Mesenchymal stem cell (in vitro differentiated cells and primary cell): ENCODE results near the gene ANO4.

Source experiments
- DNase-seq: peaks from one replicate; pipeline ENCODE4 v3.0.0-alpha.2; 2013
- H2AFZ ChIP-seq: one replicate; pipeline ENCODE4 v1.6.1; 2013; ENCODE audit warnings: low read depth, mild to moderate bottlenecking, control low read depth, inconsistent platforms, low read length, moderate library complexity
- H2AK5ac ChIP-seq: 2 replicates; pipeline ENCODE4 v1.6.1; 2013; ENCODE audit warnings: low read length, moderate library complexity, mild to moderate bottlenecking, inconsistent platforms; ENCODE audit not compliant: severe bottlenecking
- H2BK120ac ChIP-seq: one replicate; pipeline ENCODE4 v1.6.1; 2013; ENCODE audit warnings: low read depth, mild to moderate bottlenecking, inconsistent platforms, low read length, moderate library complexity
- H2BK12ac ChIP-seq, 2 experiments: one replicate each; pipeline ENCODE4 v1.6.1; 2013; ENCODE audit warnings: inconsistent platforms in 2 of 2, low read length in 2 of 2, mild to moderate bottlenecking in 2 of 2, moderate library complexity in 2 of 2, control low read depth in 1 of 2
- H2BK15ac ChIP-seq: one replicate; pipeline ENCODE4 v1.6.1; 2013; ENCODE audit warnings: mild to moderate bottlenecking, low read depth, inconsistent platforms; ENCODE audit not compliant: poor library complexity, severe bottlenecking
- H2BK5ac ChIP-seq: 2 replicates; pipeline ENCODE4 v1.6.1; 2013; ENCODE audit warnings: low read depth, mild to moderate bottlenecking, low read length, control low read depth, inconsistent platforms; ENCODE audit not compliant: poor library complexity, severe bottlenecking
- H3K14ac ChIP-seq, 2 experiments: one replicate each; pipeline ENCODE4 v1.6.1; 2013; ENCODE audit warnings: inconsistent platforms in 2 of 2, low read length in 2 of 2, control low read depth in 1 of 2, mild to moderate bottlenecking in 1 of 2, moderate library complexity in 1 of 2
- H3K18ac ChIP-seq, 2 experiments: one replicate each; pipeline ENCODE4 v1.6.1; 2013; ENCODE audit warnings: inconsistent platforms in 2 of 2, low read length in 2 of 2, control low read depth in 1 of 2, low read depth in 1 of 2, mild to moderate bottlenecking in 1 of 2
- H3K23ac ChIP-seq, 2 experiments: one replicate each; pipeline ENCODE4 v1.6.1; 2013; ENCODE audit warnings: inconsistent platforms in 2 of 2, low read length in 2 of 2, mild to moderate bottlenecking in 2 of 2, moderate library complexity in 2 of 2, control low read depth in 1 of 2
- H3K27ac ChIP-seq: 2 replicates; pipeline ENCODE4 v1.5.1; 2013; ENCODE audit warnings: mild to moderate bottlenecking, moderate library complexity, low read length, control low read depth, inconsistent platforms; ENCODE audit not compliant: poor library complexity, severe bottlenecking
- H3K27me3 ChIP-seq, 2 experiments: 2 replicates each; pipeline versions ENCODE4 v1.6.1 to v1.7.0; 2013; ENCODE audit warnings: low read length in 2 of 2, mild to moderate bottlenecking in 2 of 2, moderate library complexity in 2 of 2, control low read depth in 1 of 2, inconsistent platforms in 1 of 2; ENCODE audit not compliant: control insufficient read depth in 1 of 2, insufficient read depth in 1 of 2
- H3K36me3 ChIP-seq, 2 experiments: 2 replicates each; pipeline versions ENCODE4 v1.6.1 to v1.7.0; 2013; ENCODE audit warnings: low read length in 2 of 2, control low read depth in 1 of 2, inconsistent platforms in 1 of 2, low read depth in 1 of 2, mild to moderate bottlenecking in 1 of 2; ENCODE audit not compliant: insufficient read depth in 2 of 2, control insufficient read depth in 1 of 2
- H3K4ac ChIP-seq, 2 experiments: one replicate each; pipeline ENCODE4 v1.6.1; 2013; ENCODE audit warnings: inconsistent platforms in 2 of 2, low read length in 2 of 2, mild to moderate bottlenecking in 2 of 2, moderate library complexity in 2 of 2, control low read depth in 1 of 2, low read depth in 1 of 2
- H3K4me1 ChIP-seq: 2 replicates; pipeline ENCODE4 v1.6.1; 2013; ENCODE audit warnings: low read depth, low read length, control low read depth; ENCODE audit not compliant: control insufficient read depth, insufficient read depth
- H3K4me2 ChIP-seq: 2 replicates; pipeline ENCODE4 v1.6.1; 2013; ENCODE audit warnings: low read length, mild to moderate bottlenecking, inconsistent platforms; ENCODE audit not compliant: poor library complexity, severe bottlenecking
- H3K4me3 ChIP-seq, 2 experiments: 2 replicates each; pipeline versions ENCODE4 v1.5.1 to v1.7.0; 2013; ENCODE audit warnings: low read length in 2 of 2, mild to moderate bottlenecking in 2 of 2, control low read depth in 1 of 2, low read depth in 1 of 2; ENCODE audit not compliant: insufficient read depth in 1 of 2
- H3K79me1 ChIP-seq: replicated peaks from 2 replicates; pipeline ENCODE4 v1.6.1; 2013; ENCODE audit warnings: mild to moderate bottlenecking, control low read depth, low read length, inconsistent platforms; ENCODE audit not compliant: poor library complexity, severe bottlenecking
- H3K9ac ChIP-seq: 2 replicates; pipeline ENCODE4 v1.7.0; 2013; ENCODE audit warnings: mild to moderate bottlenecking, low read length, moderate library complexity
- H3K9me3 ChIP-seq: 2 replicates; pipeline ENCODE4 v1.7.0; 2013; ENCODE audit warnings: mild to moderate bottlenecking, low read length; ENCODE audit not compliant: control insufficient read depth
- H4K8ac ChIP-seq: one replicate; pipeline ENCODE4 v1.6.1; 2013; ENCODE audit warnings: inconsistent platforms, mild to moderate bottlenecking, low read length, moderate library complexity
- H4K91ac ChIP-seq: one replicate; pipeline ENCODE4 v1.6.1; 2013; ENCODE audit warnings: mild to moderate bottlenecking, low read length, inconsistent platforms
- WGBS: methylation state at CpG from one replicate; pipeline ENCODE4 v1.1.7; 2013; ENCODE audit warnings: mixed read lengths; 5-methylcytosine and 5-hydroxymethylcytosine counted together

ANO4 gene

DNA sequence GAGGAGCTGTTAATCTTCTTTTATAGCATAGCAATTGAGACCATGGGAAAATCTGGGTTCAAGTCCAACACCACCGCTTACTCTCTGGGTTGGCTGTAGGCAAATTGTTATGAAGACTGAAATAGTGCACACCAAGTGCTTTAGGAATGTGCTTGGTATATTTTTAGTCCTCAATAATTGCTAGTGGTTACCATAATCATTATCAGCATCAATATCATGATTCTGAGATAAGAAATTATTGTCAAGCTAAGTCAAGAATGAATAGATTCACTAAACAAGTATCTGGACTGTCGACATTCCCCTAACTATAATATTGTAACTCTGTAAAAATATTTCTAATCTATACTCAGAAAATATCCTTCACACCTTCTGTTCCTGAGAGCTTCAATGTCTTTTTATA, 48.5 kb downstream of the ANO4 start:
- 97% methylated on average over 2 of the region's 2 CpGs for WGBS

DNA sequence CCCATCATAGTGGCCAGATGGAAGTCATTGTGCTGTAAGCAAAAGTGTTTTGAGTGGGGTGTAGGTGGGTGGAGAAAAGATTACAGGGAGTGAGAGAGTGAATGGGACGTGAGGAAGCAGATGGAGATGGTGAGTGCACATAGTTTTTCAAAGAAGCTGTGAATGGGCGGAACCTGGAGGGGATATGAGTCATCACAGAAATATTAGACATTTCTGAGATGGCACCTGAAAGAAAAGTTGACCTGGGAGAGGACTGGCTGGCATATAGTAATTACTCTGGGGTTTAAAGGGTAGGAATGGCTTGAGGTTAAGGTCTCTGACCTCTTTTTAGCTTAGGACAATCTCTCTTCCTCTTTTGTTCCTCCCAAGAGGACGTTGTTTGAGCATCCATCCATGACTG, 50.5 kb downstream of the ANO4 start:
- Histone ChIP-seq H2BK12ac (no peak overlapping the region), H2AK5ac (no peak overlapping the region)
- 27% methylated on average over 2 of the region's 3 CpGs for WGBS

More for the DNA sequence above, 48.5 kb downstream of the ANO4 start:
- Histone ChIP-seq H3K18ac (no peak overlapping the region), H3K23ac (no peak overlapping the region), H3K4me3 (no peak overlapping the region), H2BK5ac (no peak overlapping the region), H3K9me3 (no peaks in the 10 kb centered on the region), H3K79me1 (no peaks in the 10 kb centered on the region), H3K9ac (no peak overlapping the region), H2AK5ac (no peak overlapping the region), H2BK120ac (no peak overlapping the region), H3K4me1 (peaks cover 1% of the 10 kb centered on the region), H3K36me3 (no peaks in the 10 kb centered on the region), H3K27ac (no peak overlapping the region), H4K91ac (no peak overlapping the region), H2BK12ac (no peak overlapping the region), H3K4me2 (no peak overlapping the region), H4K8ac (no peak overlapping the region), H3K4ac (no peak overlapping the region), H2AFZ (no peak overlapping the region), H2BK15ac (no peak overlapping the region), H3K27me3 (no peaks in the 10 kb centered on the region), H3K14ac (no peak overlapping the region)
- DNase-seq: no peak

GRCh38 chr12:100851637-100852036, 57.1 kb downstream of the ANO4 start:
- no peak overlapping the region for H3K4ac ChIP-seq
- no peak overlapping the region for H2BK120ac ChIP-seq
- H4K91ac ChIP-seq: no peak overlapping the region
- no peak overlapping the region for H4K8ac ChIP-seq
- no peak overlapping the region for H3K14ac ChIP-seq
- no peak overlapping the region for H3K9ac ChIP-seq
- no peak overlapping the region for H2BK15ac ChIP-seq
- H3K27me3 ChIP-seq: peaks cover 0 to 7% of the 10 kb centered on the region in 2 experiments
- H3K27ac ChIP-seq: no peak overlapping the region
- no peak overlapping the region for H2BK12ac ChIP-seq
- H3K36me3 ChIP-seq: no peaks in the 10 kb centered on the region
- no peak overlapping the region for H2AK5ac ChIP-seq
- H3K18ac ChIP-seq: no peak overlapping the region
- H3K4me2 ChIP-seq: no peak overlapping the region
- H3K79me1 ChIP-seq: no peaks in the 10 kb centered on the region
- DNase-seq: no peak
- no peaks in the 10 kb centered on the region for H3K9me3 ChIP-seq
- H2BK5ac ChIP-seq: no peak overlapping the region
- H2AFZ ChIP-seq: no peak overlapping the region
- H3K23ac ChIP-seq: no peak overlapping the region
- H3K4me3 ChIP-seq: no peak overlapping the region
- H3K4me1 ChIP-seq: no peaks in the 10 kb centered on the region
- 53% methylated on average over 3 of the region's 3 CpGs for WGBS

More for the DNA sequence above, 50.5 kb downstream of the ANO4 start:
- Histone ChIP-seq H3K27ac (no peak overlapping the region), H3K23ac (no peak overlapping the region), H3K9ac (no peak overlapping the region), H3K27me3 (no peaks in the 10 kb centered on the region), H2BK15ac (no peak overlapping the region), H3K4me1 (peaks cover 1% of the 10 kb centered on the region), H3K4me3 (no peak overlapping the region), H3K36me3 (no peaks in the 10 kb centered on the region), H2BK120ac (no peak overlapping the region), H3K9me3 (no peaks in the 10 kb centered on the region), H3K14ac (no peak overlapping the region), H3K18ac (no peak overlapping the region), H3K4ac (no peak overlapping the region), H3K79me1 (no peaks in the 10 kb centered on the region), H4K8ac (no peak overlapping the region), H3K4me2 (no peak overlapping the region), H4K91ac (no peak overlapping the region), H2AFZ (no peak overlapping the region), H2BK5ac (no peak overlapping the region)
- DNase-seq: no peak

- no peak overlapping the region for H3K23ac ChIP-seq
- H2BK15ac ChIP-seq: no peak overlapping the region
- no peak overlapping the region for H3K14ac ChIP-seq
- no peak overlapping the region for H3K4me3 ChIP-seq
- H2BK12ac ChIP-seq: no peak overlapping the region
- DNase-seq: no peak
- H2AK5ac ChIP-seq: no peak overlapping the region
- H3K27me3 ChIP-seq: peaks cover 0 to 7% of the 10 kb centered on the region in 2 experiments
- H2BK5ac ChIP-seq: no peak overlapping the region
- H3K4ac ChIP-seq: no peak overlapping the region
- H4K8ac ChIP-seq: no peak overlapping the region
- no peak overlapping the region for H4K91ac ChIP-seq
- 82% methylated on average over 3 of the region's 4 CpGs for WGBS
- no peak overlapping the region for H2AFZ ChIP-seq
- no peaks in the 10 kb centered on the region for H3K79me1 ChIP-seq
- H3K4me2 ChIP-seq: no peak overlapping the region
- H3K18ac ChIP-seq: no peak overlapping the region
- no peak overlapping the region for H2BK120ac ChIP-seq
- H3K27ac ChIP-seq: no peak overlapping the region
- no peaks in the 10 kb centered on the region for H3K4me1 ChIP-seq
- no peaks in the 10 kb centered on the region for H3K9me3 ChIP-seq
- no peak overlapping the region for H3K9ac ChIP-seq
- H3K36me3 ChIP-seq: no peaks in the 10 kb centered on the region
These were observed 62.8 kb downstream of the ANO4 start for GRCh38 chr12:100857418-100857817.
